Right lobe of liver (tissue), 6 donors: Measurements from ENCODE around the gene FOXK2. TPM values are rescaled to one million over a fixed set of nuclear protein-coding genes. Genes with fewer than 3 reads are reported as not detected.

ENCODE experiments used
- ATAC-seq, 4 donors: fragments of 200-7000 bp; cut with Tn5 transposase; one replicate each; pipeline ENCODE4 v1.9.1; 2020; ENCODE audit warnings: mild to moderate bottlenecking in 4 of 4, moderate library complexity in 4 of 4
- DNase-seq, 3 donors: peaks; one replicate each; pipeline ENCODE4 v3.0.0-alpha.2; 2020
- H3K27ac ChIP-seq, 3 donors: fragments of 200-600 bp; one replicate each; pipeline ENCODE4 v1.8.0; 2022
- H3K27me3 ChIP-seq, 2 donors: fragments of 200-600 bp; one replicate each; pipeline ENCODE4 v1.8.0; 2022
- H3K36me3 ChIP-seq, 4 donors: fragments of 200-600 bp; sonication (generic) in 1 of 4; one replicate each; pipeline versions ENCODE4 v1.5.1 to v1.8.0; 2017 to 2022; ENCODE audit warnings: control low read depth in 1 of 4
- H3K4me1 ChIP-seq, 4 donors: fragments of 200-600 bp; sonication (generic) in 1 of 4; one replicate each; pipeline versions ENCODE4 v1.5.1 to v1.8.0; 2017 to 2022; ENCODE audit warnings: control low read depth in 1 of 4
- H3K4me3 ChIP-seq, 3 donors: fragments of 200-600 bp; one replicate each; pipeline ENCODE4 v1.8.0; 2022
- H3K9me3 ChIP-seq, 4 donors: fragments of 200-600 bp; sonication (generic) in 1 of 4; one replicate each; pipeline versions ENCODE4 v1.5.1 to v1.8.0; 2017 to 2022; ENCODE audit warnings: control low read depth in 1 of 4
- POLR2A ChIP-seq: fragments of 450-650 bp; IDR thresholded peaks from one replicate; pipeline ENCODE4 v1.6.1; 2017; ENCODE audit warnings: antibody characterized with exemption, mild to moderate bottlenecking
- WGBS: methylation state at CpG from one replicate; pipeline ENCODE4 v1.1.6; 2018; ENCODE audit warnings: low coverage, low lambda C conversion rate; ENCODE audit not compliant: insufficient coverage; ENCODE audit errors: missing lambda C conversion rate; 5-methylcytosine and 5-hydroxymethylcytosine counted together
- intact Hi-C, 2 donors: fragments of 100-400 bp; cut with DNase I; formaldehyde crosslinking; loops; one replicate each; pipeline versions ENCODE4 v1.11.2 to v1.14.1; 2022
- long read RNA-seq: library from polyadenylated mRNA; unstranded; transcript quantifications from one replicate; pipeline ENCODE4 v2.0.0, GENCODE V29; 2019
- total RNA-seq, 6 experiments: library from RNA; depleted of rRNA in 2 of 6; stranded (reverse); fragments of >200 nt in 2 of 6; fragmentation: NEBNext Ultra II Directional in 3 of 6; extraction: Animal tissue kit (Norgen Biotek cat#: 25700) in 3 of 6; gene quantifications; one replicate each; pipeline versions ENCODE4 v1.1.0 to v1.2.4, GENCODE V29; 2016 to 2023
- TF ChIP-seq, protein P1 (sequence below), 4 donors: fragments of 200-600 bp in 3 of 4; fragments of 450-650 bp in 1 of 4; IDR thresholded peaks; one replicate each; pipeline versions ENCODE4 v1.5.1 to v1.8.0; 2016 to 2022; ENCODE audit warnings: antibody characterized with exemption in 4 of 4, mild to moderate bottlenecking in 2 of 4
- donor health status: DM: no; HTN: yes; CAD: no.
- donor health status: DM: no; HTN: no; CAD: no.
- donor health status: DM: no; HTN: no; CAD: no.
- donor health status: DM: no; HTN: yes; CAD: no.
- donor health status: DM: no; HTN: yes; CAD: no.

FOXK2 gene
- 10 to 100 TPM; 14.1 to 20.5 (median 16.1) TPM for total RNA-seq
- long read RNA-seq, partial matches to known transcripts, result 1 of 1 reads
- long read RNA-seq, other reads (novel, unspliced or antisense), result 0 of 1 reads

- intact Hi-C loops, result no loop called here
- H3K27ac ChIP-seq, result peak within 1 kb of the TSS; percentile 93 to 98 (median 94)
- H3K4me3 ChIP-seq, result peak within 1 kb of the TSS; percentile 69 to 87 (median 84)
- no peaks in the 10 kb centered on the region for H3K9me3 ChIP-seq
- 10% methylated on average over 24 of the region's 114 CpGs for WGBS
- H3K27me3 ChIP-seq, result no peaks in the 10 kb centered on the region
- H3K4me1 ChIP-seq, result peaks cover 0 to 26% (median 8%) of the 10 kb centered on the region in 4 donors
- ATAC-seq (peak; percentile 94 to 98 (median 94)), DNase-seq (peak; percentile 94 to 96 (median 95))
- H3K36me3 ChIP-seq, result no peaks in the 10 kb centered on the region
- TF ChIP-seq, protein P1, sequence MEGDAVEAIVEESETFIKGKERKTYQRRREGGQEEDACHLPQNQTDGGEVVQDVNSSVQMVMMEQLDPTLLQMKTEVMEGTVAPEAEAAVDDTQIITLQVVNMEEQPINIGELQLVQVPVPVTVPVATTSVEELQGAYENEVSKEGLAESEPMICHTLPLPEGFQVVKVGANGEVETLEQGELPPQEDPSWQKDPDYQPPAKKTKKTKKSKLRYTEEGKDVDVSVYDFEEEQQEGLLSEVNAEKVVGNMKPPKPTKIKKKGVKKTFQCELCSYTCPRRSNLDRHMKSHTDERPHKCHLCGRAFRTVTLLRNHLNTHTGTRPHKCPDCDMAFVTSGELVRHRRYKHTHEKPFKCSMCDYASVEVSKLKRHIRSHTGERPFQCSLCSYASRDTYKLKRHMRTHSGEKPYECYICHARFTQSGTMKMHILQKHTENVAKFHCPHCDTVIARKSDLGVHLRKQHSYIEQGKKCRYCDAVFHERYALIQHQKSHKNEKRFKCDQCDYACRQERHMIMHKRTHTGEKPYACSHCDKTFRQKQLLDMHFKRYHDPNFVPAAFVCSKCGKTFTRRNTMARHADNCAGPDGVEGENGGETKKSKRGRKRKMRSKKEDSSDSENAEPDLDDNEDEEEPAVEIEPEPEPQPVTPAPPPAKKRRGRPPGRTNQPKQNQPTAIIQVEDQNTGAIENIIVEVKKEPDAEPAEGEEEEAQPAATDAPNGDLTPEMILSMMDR (IDR thresholded peaks at IDR 0.05), result no peak
- TF ChIP-seq POLR2A, result peak; percentile 89
Observed at GRCh38 chr17:82518826-82519810, at the start of gene FOXK2. Gene FOXK2 (plus strand): TSS chr17:82519732. CDS start chr17:82519889, 157 bp downstream.

GRCh38 chr17:82470065-82470464 lies 49.5 kb upstream of the FOXK2 start:
- intact Hi-C loops, result no loop called here
- ATAC-seq (no peak), DNase-seq (no peak)
- H3K27me3 ChIP-seq, result no peaks in the 10 kb centered on the region
- H3K4me3 ChIP-seq, result no peak overlapping the region
- WGBS, result 97% methylated on average over 3 of the region's 7 CpGs
- no peaks in the 10 kb centered on the region for H3K9me3 ChIP-seq
- no peak for TF ChIP-seq POLR2A
- TF ChIP-seq, protein P1 (IDR thresholded peaks at IDR 0.05), result no peak
- peaks cover 0 to 67% (median 12%) of the 10 kb centered on the region in 4 donors for H3K36me3 ChIP-seq
- no peak overlapping the region for H3K27ac ChIP-seq
- H3K4me1 ChIP-seq, result no peaks in the 10 kb centered on the region

GRCh38 chr17:82474223-82475010 lies 45.1 kb upstream of the FOXK2 start:
- ATAC-seq, result no peak
- Histone ChIP-seq H3K27ac (no peak overlapping the region), H3K9me3 (no peaks in the 10 kb centered on the region), H3K4me3 (no peak overlapping the region), H3K36me3 (peaks cover 0 to 53% (median 15%) of the 10 kb centered on the region in 4 donors), H3K4me1 (no peaks in the 10 kb centered on the region), H3K27me3 (no peaks in the 10 kb centered on the region)
- intact Hi-C loops, result no loop called here
- TF ChIP-seq POLR2A, result no peak
- TF ChIP-seq, protein P1 (IDR thresholded peaks at IDR 0.05), result no peak
- DNase-seq, result no peak
- WGBS, result 88% methylated on average over 11 of the region's 11 CpGs

DNA sequence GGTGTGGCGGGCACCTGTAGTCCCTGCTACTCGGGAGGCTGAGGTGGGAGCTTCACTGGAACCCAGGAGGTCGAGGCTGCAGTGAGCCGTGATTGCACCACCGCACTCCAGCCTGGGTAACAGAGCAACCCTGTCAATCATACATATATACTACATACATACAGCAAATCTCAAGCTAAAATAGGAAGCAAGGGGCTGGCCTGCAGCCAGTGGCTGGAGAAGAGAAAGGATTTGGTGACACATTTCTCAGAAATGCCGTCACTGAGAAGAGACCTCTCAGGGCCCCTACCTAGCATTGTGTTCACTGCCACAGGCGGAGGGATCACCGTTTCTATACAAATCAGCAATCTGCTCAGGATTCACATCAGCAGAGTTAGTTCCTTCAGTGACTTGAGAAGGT lies 44.1 kb upstream of the FOXK2 start:
- Histone ChIP-seq H3K36me3 (peaks cover 0 to 53% (median 18%) of the 10 kb centered on the region in 4 donors), H3K4me3 (no peak overlapping the region), H3K27me3 (no peaks in the 10 kb centered on the region), H3K27ac (no peak overlapping the region), H3K9me3 (no peaks in the 10 kb centered on the region), H3K4me1 (no peaks in the 10 kb centered on the region)
- intact Hi-C loops, result no loop called here
- WGBS, result 96% methylated on average over 3 of the region's 8 CpGs
- no peak for ATAC-seq
- TF ChIP-seq, protein P1 (IDR thresholded peaks at IDR 0.05), result no peak
- no peak for TF ChIP-seq POLR2A
- no peak for DNase-seq
